NOMO-1 treated with DMSO at 0.1 percent for 48 hours (cell line): ENCODE measurements around the gene TUBGCP2.

Source experiments
- DNase-seq: peaks from one replicate; lab custom pipeline; 2025; ENCODE audit not compliant: unreplicated experiment; lab: John Stamatoyannopoulos, UW

The TUBGCP2 gene

GRCh38 chr10:133281628-133282372 is 26.9 kb downstream of the TUBGCP2 start:
- no peak for DNase-seq

GRCh38 chr10:133281084-133281483 is 27.6 kb downstream of the TUBGCP2 start:
- DNase-seq: no peak

GRCh38 chr10:133280391-133281059 is 28.1 kb downstream of the TUBGCP2 start:
- DNase-seq: no peak

- peak; percentile 67 for DNase-seq
Measured at GRCh38 chr10:133279326-133280226, 29.1 kb downstream of the TUBGCP2 start.

GRCh38 chr10:133278577-133279265 is 30.0 kb downstream of the TUBGCP2 start:
- peak; percentile 91 for DNase-seq

GRCh38 chr10:133277993-133278576 is 30.6 kb downstream of the TUBGCP2 start:
- DNase-seq: peak; percentile 35

- DNase-seq: no peak
Measured at GRCh38 chr10:133277277-133277992, 31.2 kb downstream of the TUBGCP2 start.

- DNase-seq: peak; percentile 16
Measured at GRCh38 chr10:133276435-133277201, 32.1 kb downstream of the TUBGCP2 start, which contains the start of gene ADAM8. TSS of gene ADAM8 (minus strand) at chr10:133276868. CDS start at chr10:133276817, 51 bp downstream.

- no peak for DNase-seq
Measured at GRCh38 chr10:133276100-133276434, 32.6 kb downstream of the TUBGCP2 start.

GRCh38 chr10:133275684-133276092 is 33.0 kb downstream of the TUBGCP2 start:
- no peak for DNase-seq

GRCh38 chr10:133274751-133275683 is 33.7 kb downstream of the TUBGCP2 start:
- DNase-seq: peak; percentile 70

GRCh38 chr10:133273534-133274143 is 35.0 kb downstream of the TUBGCP2 start:
- DNase-seq: no peak

- DNase-seq: no peak
Measured at GRCh38 chr10:133272964-133273420, 35.7 kb downstream of the TUBGCP2 start.

- DNase-seq: no peak
Measured at GRCh38 chr10:133272301-133272963, 36.2 kb downstream of the TUBGCP2 start.

- no peak for DNase-seq
Measured at GRCh38 chr10:133271521-133272300, 37.0 kb downstream of the TUBGCP2 start.

- no peak for DNase-seq
Measured at GRCh38 chr10:133270773-133271297, 37.8 kb downstream of the TUBGCP2 start.
